ENCODE measurements around the gene C19orf47. TPM values are rescaled to one million over a fixed set of nuclear protein-coding genes. Genes with fewer than 3 reads are reported as not detected.

C19orf47 gene
- total RNA-seq, 2 donors from 2014 or later: 11.2 to 14.7 TPM

DNA sequence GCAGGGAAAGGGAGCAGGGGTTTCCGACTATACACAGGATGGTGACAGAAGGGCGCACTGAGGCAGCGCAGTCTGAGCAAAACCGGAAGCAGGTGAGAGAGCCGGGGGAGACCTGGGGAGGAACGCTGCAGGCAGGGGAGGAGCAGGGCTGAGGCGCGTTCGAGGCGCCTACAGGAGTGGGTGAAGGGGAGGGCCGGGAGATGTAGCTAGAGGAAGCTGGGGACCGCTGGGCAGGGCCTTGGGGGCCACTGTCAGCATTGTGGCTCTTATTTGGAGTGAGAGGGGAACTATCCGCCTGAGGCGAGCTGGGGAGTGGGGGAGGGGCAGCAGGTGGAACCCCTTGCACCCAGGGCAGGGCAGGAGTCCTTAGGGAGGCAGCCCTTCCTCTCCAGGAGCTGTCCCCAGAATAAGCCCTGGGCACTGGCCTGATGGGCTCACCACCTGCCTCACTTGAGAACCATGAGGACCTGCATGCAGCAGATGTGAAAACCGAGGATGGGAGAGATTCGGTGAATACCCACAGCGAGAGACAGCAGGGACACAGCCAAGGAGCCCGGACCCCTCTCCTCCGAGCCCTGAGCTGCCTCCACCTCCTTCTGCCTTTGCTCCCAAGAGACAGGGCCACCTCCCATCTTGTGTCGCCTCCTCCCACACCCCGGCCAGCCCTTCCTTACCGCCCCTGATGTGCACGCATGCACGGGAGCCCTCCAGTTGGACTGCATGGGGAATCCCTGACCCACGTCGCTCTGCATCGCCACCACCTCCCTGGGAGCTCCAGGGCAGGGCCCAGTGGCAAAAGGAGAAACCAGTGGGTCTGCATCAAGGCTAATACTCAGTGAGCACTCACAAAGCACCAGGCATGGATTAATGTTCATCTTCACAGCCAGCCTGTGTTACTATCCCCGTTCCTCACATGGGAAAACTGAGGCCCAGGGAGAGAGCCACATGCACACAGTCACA lies 73.3 kb downstream of the C19orf47 start:
- no peak for DNase-seq

DNA sequence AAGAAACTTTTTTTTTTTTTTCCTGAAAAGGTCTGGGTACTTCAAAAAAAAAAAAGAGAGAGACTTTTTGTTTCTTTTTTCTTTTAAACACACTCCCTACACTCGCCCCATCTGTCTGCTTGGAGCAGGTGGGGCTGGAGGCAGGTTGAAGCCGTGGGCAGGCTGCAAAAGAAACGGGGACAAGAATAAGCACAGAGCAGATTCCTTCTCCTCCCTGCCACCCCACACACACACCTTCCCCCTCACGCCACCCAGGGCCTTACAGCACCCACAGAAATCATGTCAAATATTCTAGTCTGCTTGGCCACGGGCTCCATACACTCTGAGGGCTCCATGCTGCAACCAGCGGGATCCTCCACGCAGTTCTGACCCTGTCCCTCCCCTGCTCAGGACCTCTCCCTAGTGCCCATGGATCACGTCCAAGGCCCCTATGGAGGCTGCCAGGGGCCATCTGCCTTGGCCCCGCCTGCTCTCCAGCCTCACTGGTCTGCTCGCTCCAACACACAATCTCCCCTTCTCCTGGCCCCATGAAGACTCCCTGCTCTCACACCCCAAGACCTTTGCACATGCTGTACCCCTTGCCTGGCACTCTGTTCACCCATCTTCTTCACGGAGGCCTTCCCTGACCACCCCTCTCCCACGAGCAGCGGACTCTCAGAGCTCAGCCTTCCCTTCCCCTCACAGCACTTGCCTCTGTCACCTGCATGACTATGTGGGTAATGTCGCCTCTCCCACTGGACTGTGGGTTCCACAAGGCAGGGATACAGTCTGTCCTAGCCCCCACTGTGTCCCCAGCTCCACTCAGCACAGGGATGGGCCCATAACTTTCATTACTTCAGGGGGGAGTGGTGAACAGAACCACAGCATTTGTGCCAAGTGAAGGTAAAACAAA lies 74.5 kb downstream of the C19orf47 start:
- intact Hi-C loops (cut with DNase I, micrococcal nuclease): no loop called here

More for the DNA sequence above, 73.3 kb downstream of the C19orf47 start:
- no peak for ATAC-seq
- intact Hi-C loops (cut with DNase I, micrococcal nuclease): no loop called here

DNA sequence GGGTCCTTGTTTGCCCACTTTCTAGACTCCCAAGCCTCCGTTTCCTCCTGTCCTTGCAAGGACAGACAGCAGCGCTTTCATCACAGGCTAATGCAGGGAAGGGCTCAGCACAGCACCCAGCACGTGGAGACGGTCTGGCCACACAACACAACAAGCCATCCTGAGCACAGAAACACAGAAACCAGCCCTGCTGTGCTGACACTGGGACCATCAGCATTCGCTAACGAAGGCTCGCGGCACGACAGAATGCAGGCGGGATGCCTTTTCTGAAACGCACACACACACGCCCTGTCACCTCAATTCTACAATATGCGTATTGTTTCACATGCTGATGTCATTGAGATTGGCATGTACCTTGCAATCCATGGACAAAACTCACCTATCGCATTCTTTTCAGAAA lies 75.9 kb downstream of the C19orf47 start:
- intact Hi-C loops (cut with DNase I, micrococcal nuclease): no loop called here
- DNase-seq (no peak), ATAC-seq (no peak)

More for the DNA sequence above, 74.5 kb downstream of the C19orf47 start:
- DNase-seq (no peak), ATAC-seq (no peak)

DNA sequence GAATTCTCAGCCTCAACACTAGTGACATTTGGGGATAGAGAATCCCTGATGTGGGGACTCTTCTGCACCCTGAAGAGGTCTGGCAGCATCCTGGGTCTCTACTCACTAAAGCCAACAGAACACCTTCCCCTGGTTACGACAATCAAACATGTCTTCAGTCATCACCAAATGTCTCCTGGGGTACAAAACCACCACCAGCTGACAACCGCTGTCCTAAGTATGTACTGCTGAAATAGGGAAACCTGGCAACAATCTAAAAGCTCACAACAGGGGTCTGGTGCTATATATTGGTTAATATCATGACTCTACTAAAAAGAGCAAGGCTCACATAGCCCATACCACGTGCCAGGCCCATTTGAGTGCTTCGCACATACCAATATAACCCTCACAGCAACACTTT lies 76.5 kb downstream of the C19orf47 start:
- DNase-seq (no peak), ATAC-seq (no peak)
- intact Hi-C loops (cut with DNase I, micrococcal nuclease): no loop called here

DNA sequence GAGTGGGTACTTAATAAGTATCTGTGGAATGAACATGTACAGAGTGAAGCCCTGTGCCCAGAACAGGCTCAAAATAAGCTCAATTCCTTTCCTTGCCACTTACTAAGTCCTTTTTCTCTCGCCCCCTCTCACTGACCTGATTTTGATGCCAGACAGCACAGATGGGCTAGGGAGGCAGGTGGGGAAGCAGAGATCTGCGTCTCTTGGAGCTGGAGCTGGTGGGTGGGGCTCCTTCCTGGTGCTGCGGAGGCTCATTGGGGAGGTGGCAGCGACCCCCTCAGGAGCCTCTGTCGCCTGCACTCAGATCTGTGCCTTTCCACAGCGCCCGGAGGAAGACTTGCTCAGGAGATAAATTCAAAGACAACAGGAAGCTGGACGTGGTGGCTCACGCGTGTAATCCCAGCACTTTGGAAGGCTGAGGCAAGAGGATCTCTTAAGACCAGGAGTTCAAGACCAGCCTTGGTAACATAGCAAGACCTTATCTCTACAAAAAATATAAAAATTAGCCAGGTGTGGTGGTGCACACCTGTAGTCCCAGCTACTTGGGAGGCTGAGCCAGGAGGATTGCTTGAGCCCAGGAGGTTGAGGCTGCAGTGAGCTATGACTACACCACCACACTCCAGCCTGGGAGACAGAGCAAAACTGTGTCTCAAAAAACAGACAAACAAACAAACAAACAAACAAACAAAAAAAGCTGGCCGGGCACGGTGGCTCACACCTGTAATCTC lies 77.7 kb downstream of the C19orf47 start:
- intact Hi-C loops (cut with DNase I, micrococcal nuclease): no loop called here
- no peak for ATAC-seq

More for the DNA sequence above, 77.7 kb downstream of the C19orf47 start:
- no peak for DNase-seq

Small RNA genes lying within 50 kb of the gene (microRNA-seq; reads per million reads assigned to microRNA genes)
- gene MIR641 (23.1 to 27.2 reads per million in 2 donors), gene MIR6796 (0 to 1.4 reads per million in 2 donors)

Other genes starting within 250 kb of the C19orf47 start
- gene MAP3K10, start 157.0 kb downstream of the C19orf47 start, total RNA-seq: 10 to 100 TPM; 10.7 to 11.7 TPM
- under 1 TPM; 0.37 to 0.45 TPM for gene TTC9B, start 130.0 kb downstream of the C19orf47 start, total RNA-seq
- gene CCNP, start 121.7 kb downstream of the C19orf47 start, total RNA-seq: under 1 TPM in 1 of 2 donors, not detected in 1; 0.24 TPM
- 10 to 100 TPM; 91.7 to 97.3 TPM for gene AKT2, start 63.1 kb downstream of the C19orf47 start, total RNA-seq
- gene PLD3, start 298 bp upstream of the C19orf47 start, total RNA-seq: 100 to 1,000 TPM; 109 to 170 TPM
- gene HIPK4, start 41.8 kb upstream of the C19orf47 start, total RNA-seq: under 1 TPM in 1 of 2 donors, not detected in 1; 0.11 TPM
- 1 to 10 TPM; 1.2 to 2.1 TPM for gene PRX, start 65.0 kb upstream of the C19orf47 start, total RNA-seq
- gene SERTAD1, start 77.6 kb upstream of the C19orf47 start, total RNA-seq: 10 to 100 TPM; 12.5 to 17.9 TPM
- 10 to 100 TPM; 38.3 to 43.3 TPM for gene SERTAD3, start 95.9 kb upstream of the C19orf47 start, total RNA-seq
- gene BLVRB, start 117.3 kb upstream of the C19orf47 start, total RNA-seq: 10 to 100 TPM; 77.4 to 79.6 TPM
- 1 to 10 TPM in 1 of 2 donors, under 1 TPM in 1; 0.15 to 1.2 TPM for gene SPTBN4, start 118.6 kb upstream of the C19orf47 start, total RNA-seq
- 10 to 100 TPM; 64.1 to 64.3 TPM for gene SHKBP1, start 228.5 kb upstream of the C19orf47 start, total RNA-seq

Measured in left colon (tissue), 2 donors.